IMR-90 (cell line): ENCODE data around the gene MT1H. TPM values are rescaled to one million over a fixed set of nuclear protein-coding genes. Genes with fewer than 3 reads are reported as not detected.
"Not testable (repeated sequence)": the region's sequence is repeated elsewhere in the genome, so short reads cannot be mapped to it uniquely, and the experiment has no call there.

ENCODE experiments used
- ATAC-seq: fragments of 200-7000 bp; cut with Tn5 transposase; 2 replicates; pipeline ENCODE4 v1.9.1; 2020; ENCODE audit warnings: low read depth, mild to moderate bottlenecking, moderate library complexity
- BruUV-seq: library from RNA; stranded (reverse); fragments of 400-500 nt; replicated peaks from 2 replicates; lab custom pipeline; 2021; lab: Mats Ljungman, UMichigan
- CTCF ChIA-PET: fragments of 300-600 bp; formaldehyde crosslinking; extraction: SDS; loops from one replicate; lab custom pipeline; 2021; ENCODE audit warnings: antibody characterized with exemption; lab: Yijun Ruan, JAX
- POLR2A ChIA-PET: fragments of 300-600 bp; sonication (Branson Sonifier 250); formaldehyde crosslinking; loops from one replicate; lab custom pipeline; 2022; ENCODE audit warnings: antibody characterized with exemption; ENCODE audit not compliant: unreplicated experiment; lab: Charles Lee
- DNase-seq: peaks from one replicate; pipeline ENCODE4 v3.0.0; 2013
- H2AFZ ChIP-seq: replicated peaks from 2 replicates; pipeline ENCODE3; 2013; ENCODE audit warnings: low read length, mild to moderate bottlenecking; ENCODE audit not compliant: poor library complexity
- H2AK5ac ChIP-seq: 2 replicates; pipeline ENCODE4 v1.6.1; 2013; ENCODE audit warnings: low read depth, low read length, inconsistent platforms
- H2AK9ac ChIP-seq: replicated peaks from 2 replicates; pipeline ENCODE3; 2013; ENCODE audit warnings: mild to moderate bottlenecking, low read depth, low read length, moderate library complexity; ENCODE audit not compliant: poor library complexity
- H2BK120ac ChIP-seq: 2 replicates; pipeline ENCODE4 v1.6.1; 2013; ENCODE audit warnings: low read depth, low read length, inconsistent platforms
- H2BK15ac ChIP-seq: 3 replicates; pipeline ENCODE4 v1.6.1; 2013; ENCODE audit warnings: low read depth, low read length, inconsistent platforms
- H2BK20ac ChIP-seq: 2 replicates; pipeline ENCODE4 v1.6.1; 2013; ENCODE audit warnings: low read depth, mild to moderate bottlenecking, inconsistent platforms, low read length, moderate library complexity
- H2BK5ac ChIP-seq: 2 replicates; pipeline ENCODE4 v1.6.1; 2013; ENCODE audit warnings: mild to moderate bottlenecking, low read depth, low read length, inconsistent platforms; ENCODE audit not compliant: poor library complexity, severe bottlenecking
- H3K14ac ChIP-seq: replicated peaks from 2 replicates; pipeline ENCODE4 v1.6.1; 2013; ENCODE audit warnings: low read depth, low read length, inconsistent platforms
- H3K18ac ChIP-seq: 2 replicates; pipeline ENCODE4 v1.6.1; 2013; ENCODE audit warnings: low read depth, low read length, control low read depth
- H3K23ac ChIP-seq: 2 replicates; pipeline ENCODE4 v1.6.1; 2013; ENCODE audit warnings: low read depth, low read length, inconsistent platforms
- H3K27ac ChIP-seq: 2 replicates; pipeline ENCODE4 v1.5.1; 2013; ENCODE audit warnings: mild to moderate bottlenecking, control low read depth, low read length; ENCODE audit not compliant: insufficient read depth
- H3K27me3 ChIP-seq: 2 replicates; pipeline ENCODE4 v1.6.1; 2013; ENCODE audit warnings: low read length; ENCODE audit not compliant: control insufficient read depth, insufficient read depth
- H3K36me3 ChIP-seq: 2 replicates; pipeline ENCODE4 v1.6.1; 2013; ENCODE audit warnings: low read length, mixed read lengths; ENCODE audit not compliant: control insufficient read depth, insufficient read depth
- H3K4ac ChIP-seq: 2 replicates; pipeline ENCODE4 v1.6.1; 2013; ENCODE audit warnings: low read depth, low read length, inconsistent platforms
- H3K4me1 ChIP-seq: 2 replicates; pipeline ENCODE4 v1.6.1; 2013; ENCODE audit warnings: low read length, mixed read lengths; ENCODE audit not compliant: control insufficient read depth, insufficient read depth
- H3K4me2 ChIP-seq: 2 replicates; pipeline ENCODE4 v1.6.1; 2013; ENCODE audit warnings: low read depth, mild to moderate bottlenecking, control low read depth, low read length, moderate library complexity
- H3K4me3 ChIP-seq: 2 replicates; pipeline ENCODE4 v1.5.1; 2013; ENCODE audit warnings: low read depth, mild to moderate bottlenecking, control low read depth, low read length, moderate library complexity; ENCODE audit not compliant: insufficient read depth
- H3K56ac ChIP-seq: 2 replicates; pipeline ENCODE4 v1.6.1; 2013; ENCODE audit warnings: low read length, inconsistent platforms; ENCODE audit not compliant: insufficient read depth; ENCODE audit errors: extremely low read depth
- H3K79me1 ChIP-seq, 2 experiments: 2 replicates each; pipeline ENCODE4 v1.6.1; 2013; ENCODE audit warnings: low read length in 2 of 2, inconsistent platforms in 1 of 2, low read depth in 1 of 2
- H3K9ac ChIP-seq: 2 replicates; pipeline ENCODE4 v1.6.1; 2013; ENCODE audit warnings: low read depth, low read length, control low read depth
- H3K9me1 ChIP-seq: 2 replicates; pipeline ENCODE4 v1.6.1; 2013; ENCODE audit warnings: low read length, inconsistent platforms; ENCODE audit not compliant: insufficient read depth
- H3K9me3 ChIP-seq: 2 replicates; pipeline ENCODE4 v1.6.1; 2013; ENCODE audit warnings: low read length; ENCODE audit not compliant: control insufficient read depth, insufficient read depth
- H4K20me1 ChIP-seq: 2 replicates; pipeline ENCODE4 v1.6.1; 2013; ENCODE audit warnings: low read length, inconsistent platforms; ENCODE audit not compliant: insufficient read depth
- H4K5ac ChIP-seq: 2 replicates; pipeline ENCODE4 v1.6.1; 2013; ENCODE audit warnings: mild to moderate bottlenecking, low read depth, low read length, control low read depth
- H4K8ac ChIP-seq, 2 experiments: 2 replicates each; pipeline ENCODE4 v1.6.1; 2013; ENCODE audit warnings: low read depth in 2 of 2, low read length in 2 of 2, control low read depth in 1 of 2, inconsistent platforms in 1 of 2
- H4K91ac ChIP-seq: 2 replicates; pipeline ENCODE4 v1.6.1; 2013; ENCODE audit warnings: low read depth, low read length, inconsistent platforms; ENCODE audit not compliant: insufficient read depth
- CEBPB ChIP-seq: IDR thresholded peaks from 2 replicates; pipeline ENCODE4 v1.6.1; 2012; ENCODE audit warnings: low read depth, low read length, improper control_type of control experiment
- WGBS, 2 experiments: methylation state at CpG; one replicate each; pipeline versions ENCODE4 v1.1.5 to v1.1.7; 2013; ENCODE audit warnings: missing lambda C conversion rate in 2 of 2; ENCODE audit not compliant: insufficient read length in 1 of 2; ENCODE audit errors: extremely low coverage in 2 of 2; 5-methylcytosine and 5-hydroxymethylcytosine counted together
- dilution Hi-C: fragments of 300-500 bp; cut with HindIII; formaldehyde crosslinking; loops from one replicate; pipeline ENCODE4 v1.14.3; 2018; ENCODE audit warnings: low sequenced_read_pairs; ENCODE audit not compliant: unreplicated experiment
- in situ Hi-C: fragments of 300-500 bp; cut with MboI; formaldehyde crosslinking; loops from 3 replicates; pipeline ENCODE4 v1.14.3; 2019; ENCODE audit warnings: low sequenced_read_pairs, inconsistent platforms, mixed read lengths
- intact Hi-C: fragments of 100-400 bp; cut with micrococcal nuclease; formaldehyde crosslinking; loops from 2 replicates; pipeline ENCODE4 v1.10.0; 2022
- polyA plus RNA-seq, 3 experiments: library from polyadenylated mRNA; depleted of rRNA; stranded (reverse); fragments of >200 nt; gene quantifications; 2 replicates each; pipeline ENCODE4 v1.2.3, GENCODE V29; 2012; ENCODE audit warnings: low replicate concordance in 1 of 3
- total RNA-seq: library from RNA; depleted of rRNA; stranded (reverse); fragments of >200 nt; gene quantifications from 2 replicates; pipeline ENCODE4 v1.2.3, GENCODE V29; 2012

Gene MT1H
- total and polyA plus RNA-seq, 2 of the 4 experiments (the other 2 are of a cell fraction) = not detected

- H3K18ac ChIP-seq, H4K8ac ChIP-seq, H2BK5ac ChIP-seq, H3K14ac ChIP-seq, H3K79me1 ChIP-seq, H3K23ac ChIP-seq, H3K4ac ChIP-seq, H2BK20ac ChIP-seq, H4K91ac ChIP-seq, H3K9me3 ChIP-seq, POLR2A ChIA-PET, H3K27ac ChIP-seq, H3K9ac ChIP-seq, H3K4me2 ChIP-seq, H3K56ac ChIP-seq, H2BK15ac ChIP-seq, intact Hi-C loops, H4K5ac ChIP-seq, dilution Hi-C loops, ATAC-seq, H4K20me1 ChIP-seq, H2AK9ac ChIP-seq, in situ Hi-C loops, H3K4me3 ChIP-seq, H2BK120ac ChIP-seq, H3K36me3 ChIP-seq, H3K9me1 ChIP-seq, H2AFZ ChIP-seq, BruUV-seq: not testable (repeated sequence)
- WGBS, 2 experiments = no CpG with 5 or more reads among the region's 2 CpGs
- Histone ChIP-seq H3K4me1 (peaks cover 13% of the 10 kb centered on the region), H3K27me3 (peaks cover 51% of the 10 kb centered on the region), H2AK5ac (0 out of 2 replicates have a peak overlapping the region, but pooled peaks have one; percentile 31)
- peak; percentile 16; the same call in 1 of the 2 replicates for TF ChIP-seq CEBPB
- CTCF ChIA-PET = interaction anchor here (1.1 to 2.7 kb wide), 2 partner anchors 11 to 118 kb away, joined by 3 to 8 read pairs; partner anchors contain the start of gene MT1X
- DNase-seq = peak; percentile 44
These were observed 2.1 kb downstream of the MT1H start for GRCh38 chr16:56671691-56672090.

DNA sequence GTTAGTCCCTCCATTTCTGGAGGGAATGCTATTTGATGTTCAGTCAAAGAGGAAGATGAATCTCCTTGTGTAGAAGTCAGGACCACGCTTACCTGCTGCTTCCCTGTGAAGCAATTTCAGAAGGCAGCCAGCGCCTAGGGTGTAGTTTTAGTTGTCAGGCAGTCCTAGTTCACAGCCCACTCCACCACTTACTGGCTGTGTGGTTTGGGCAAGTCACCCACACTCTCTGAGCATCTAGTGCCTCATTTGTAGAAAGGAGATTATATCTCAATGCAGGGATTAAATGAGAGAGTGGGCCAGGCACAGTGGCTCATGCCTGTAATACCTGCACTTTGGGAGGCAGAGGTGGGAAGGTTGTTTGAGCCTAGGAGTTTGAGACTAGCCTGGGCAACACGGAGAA is 2.6 kb downstream of the MT1H start:
- H2BK120ac ChIP-seq, H3K79me1 ChIP-seq, H3K9ac ChIP-seq, H3K27ac ChIP-seq, H3K18ac ChIP-seq, H3K4me2 ChIP-seq, H4K20me1 ChIP-seq, H2AFZ ChIP-seq, intact Hi-C loops, ATAC-seq, in situ Hi-C loops, H2AK9ac ChIP-seq, H4K8ac ChIP-seq, H3K36me3 ChIP-seq, DNase-seq, H2BK15ac ChIP-seq, H3K56ac ChIP-seq, H4K5ac ChIP-seq, H3K9me3 ChIP-seq, H2AK5ac ChIP-seq, BruUV-seq, H4K91ac ChIP-seq, dilution Hi-C loops, H3K14ac ChIP-seq, POLR2A ChIA-PET, H3K23ac ChIP-seq, H2BK20ac ChIP-seq, H3K4me3 ChIP-seq, H3K9me1 ChIP-seq: not testable (repeated sequence)
- peak overlapping the region; percentile 10 for H2BK5ac ChIP-seq
- H3K4ac ChIP-seq = 0 out of 2 replicates have a peak overlapping the region, but pooled peaks have one; percentile 9
- peaks cover 13% of the 10 kb centered on the region for H3K4me1 ChIP-seq
- peaks cover 51% of the 10 kb centered on the region for H3K27me3 ChIP-seq
- no CpG with 5 or more reads among the region's 3 CpGs for WGBS, 2 experiments
- CTCF ChIA-PET = interaction anchor here (1.1 to 2.7 kb wide), 2 partner anchors 10 to 117 kb away, joined by 3 to 8 read pairs; partner anchors contain the start of gene MT1X
